Measurements from ENCODE around the gene DGKH.

- TF ChIP-seq CTCF (conservative IDR thresholded peaks at IDR 0.05 in 1 of 2, IDR thresholded peaks at IDR 0.05 in 1 of 2; ENCODE audit: low read depth in 1 of 2, low read length in 2 of 2) (no peak), EZH2 (IDR thresholded peaks at IDR 0.05; ENCODE audit: low read length, missing control alignments) (no peak)
Observed at GRCh38 chr13:42048342-42048683, at the start of gene DGKH.

Measured in fibroblast of lung (primary cell).